ENCODE measurements around the gene MAP3K2. TPM values are rescaled to one million over a fixed set of nuclear protein-coding genes. Genes with fewer than 3 reads are reported as not detected.
"Not testable (repeated sequence)": the region's sequence is repeated elsewhere in the genome, so short reads cannot be mapped to it uniquely, and the experiment has no call there.

Gene MAP3K2
- total RNA-seq, 1 experiment from 2014 or later, result 26.4 TPM

- DNase-seq (ENCODE audit: low read depth, low spot score), result no peak
- in situ Hi-C loops (cut with HindIII; ENCODE audit: low pct_unique_long_range_greater_than_20kb, low sequenced_read_pairs), result no loop called here
These were observed 17.8 kb downstream of the MAP3K2 start for GRCh38 chr2:127370010-127370409.

DNA sequence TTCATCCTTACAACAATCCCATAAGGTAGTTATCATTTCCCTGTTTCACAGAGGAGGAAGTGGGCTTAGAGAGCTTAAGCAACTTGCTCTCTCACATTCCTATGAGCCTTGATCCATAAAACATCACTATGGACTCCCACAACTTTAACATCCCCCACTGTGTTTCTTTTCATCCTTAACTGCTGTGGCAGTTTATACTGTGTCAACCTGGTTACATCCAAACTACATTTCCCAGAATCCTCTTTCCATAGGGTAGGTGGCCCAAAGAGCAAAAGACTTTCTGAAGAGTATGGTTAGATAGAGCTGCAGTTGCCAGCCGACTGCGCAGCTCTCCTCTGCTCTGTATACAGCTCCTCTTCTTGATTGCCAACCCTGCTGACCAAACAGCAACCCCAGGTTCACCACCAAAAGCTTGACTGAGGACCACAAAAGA, 22.5 kb downstream of the MAP3K2 start:
- in situ Hi-C loops (cut with HindIII; ENCODE audit: low pct_unique_long_range_greater_than_20kb, low sequenced_read_pairs), result no loop called here

DNA sequence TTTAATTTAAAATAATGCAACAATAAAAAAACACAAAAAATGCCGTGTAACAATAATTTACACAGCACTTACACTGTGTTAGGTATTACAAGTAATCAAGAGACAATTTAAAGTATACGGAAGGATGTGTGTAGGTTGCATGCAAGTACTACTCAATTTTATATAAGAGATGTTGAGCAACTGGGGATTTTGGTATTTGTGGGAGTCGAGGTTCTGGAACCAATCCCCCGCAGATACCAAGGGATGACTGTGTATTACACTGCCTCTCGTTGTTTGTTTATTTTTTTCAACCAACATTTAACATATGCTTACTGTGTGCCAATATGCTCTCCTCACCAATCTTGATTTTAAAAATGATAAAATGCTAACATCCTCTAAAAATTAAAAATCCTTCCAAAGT, 24.8 kb downstream of the MAP3K2 start:
- in situ Hi-C loops (cut with HindIII; ENCODE audit: low pct_unique_long_range_greater_than_20kb, low sequenced_read_pairs), result no loop called here
- no peak for DNase-seq (ENCODE audit: low read depth, low spot score)

More for the DNA sequence above, 22.5 kb downstream of the MAP3K2 start:
- no peak for DNase-seq (ENCODE audit: low read depth, low spot score)

DNA sequence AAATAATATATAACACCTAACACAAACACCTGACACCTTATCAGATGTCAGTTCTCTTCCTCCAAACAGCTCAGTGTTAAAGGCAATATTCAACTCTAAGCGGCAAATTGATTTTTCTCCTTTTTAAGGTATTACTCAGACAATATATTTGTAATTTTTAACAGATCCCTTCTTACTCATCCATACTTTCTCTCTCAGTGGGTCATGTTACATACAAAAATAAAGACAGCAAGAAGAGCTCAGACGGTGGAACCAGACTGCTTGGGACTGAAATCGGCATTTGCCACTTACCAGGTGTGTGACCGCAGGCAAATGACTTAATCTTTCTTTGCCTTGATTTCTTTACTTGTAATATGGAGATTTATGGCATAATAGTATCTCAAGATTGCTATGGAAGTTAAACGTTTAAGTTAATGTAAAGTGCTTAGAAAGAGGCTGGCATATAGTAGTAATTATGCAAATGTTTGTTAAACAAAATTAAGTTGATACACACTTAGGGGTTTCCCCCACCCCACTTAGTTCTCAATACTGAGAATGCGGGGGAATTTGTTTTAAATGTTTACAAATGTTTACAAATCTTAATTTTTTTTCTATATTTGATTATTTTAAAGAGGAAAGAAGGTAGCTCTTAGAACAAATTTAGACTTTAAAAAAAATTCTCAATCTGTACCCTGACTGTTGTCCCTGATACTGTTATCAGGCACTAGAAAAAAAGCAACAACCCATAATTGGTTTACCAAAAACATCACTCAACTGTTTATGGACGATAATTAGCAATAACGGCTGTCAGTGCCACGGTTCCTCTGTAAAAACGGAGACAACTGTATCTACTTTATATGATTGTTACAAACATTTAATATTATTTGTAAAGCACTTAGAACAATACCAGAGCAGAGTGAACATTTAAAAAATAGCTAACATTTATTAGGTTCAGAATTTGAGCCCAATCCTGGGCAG, 25.6 kb downstream of the MAP3K2 start:
- no peak for DNase-seq (ENCODE audit: low read depth, low spot score)

DNA sequence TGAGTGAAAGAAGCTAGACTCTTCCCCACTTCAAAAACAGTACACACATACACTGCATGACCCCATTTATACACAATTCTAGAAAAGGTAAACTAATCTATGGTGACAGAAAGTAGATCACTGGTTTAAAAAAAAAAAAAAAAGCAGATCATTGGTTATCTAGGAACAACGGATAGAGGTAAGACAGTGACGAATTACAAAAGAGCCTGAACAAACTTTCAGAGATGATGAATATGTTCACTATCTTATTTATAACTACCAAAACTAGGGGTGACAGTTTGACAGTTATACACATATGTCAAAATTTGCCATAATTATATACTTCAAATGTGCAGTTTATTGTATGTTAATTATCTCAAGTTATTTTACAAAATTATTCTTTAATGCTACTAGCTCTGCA, 27.5 kb downstream of the MAP3K2 start:
- in situ Hi-C loops (cut with HindIII; ENCODE audit: low pct_unique_long_range_greater_than_20kb, low sequenced_read_pairs), result no loop called here
- DNase-seq (ENCODE audit: low read depth, low spot score), result no peak

More for the DNA sequence above, 25.6 kb downstream of the MAP3K2 start:
- in situ Hi-C loops (cut with HindIII; ENCODE audit: low pct_unique_long_range_greater_than_20kb, low sequenced_read_pairs), result no loop called here

GRCh38 chr2:127359520-127359919, 28.3 kb downstream of the MAP3K2 start:
- in situ Hi-C loops (cut with HindIII; ENCODE audit: low pct_unique_long_range_greater_than_20kb, low sequenced_read_pairs), result no loop called here
- no peak for DNase-seq (ENCODE audit: low read depth, low spot score)

DNA sequence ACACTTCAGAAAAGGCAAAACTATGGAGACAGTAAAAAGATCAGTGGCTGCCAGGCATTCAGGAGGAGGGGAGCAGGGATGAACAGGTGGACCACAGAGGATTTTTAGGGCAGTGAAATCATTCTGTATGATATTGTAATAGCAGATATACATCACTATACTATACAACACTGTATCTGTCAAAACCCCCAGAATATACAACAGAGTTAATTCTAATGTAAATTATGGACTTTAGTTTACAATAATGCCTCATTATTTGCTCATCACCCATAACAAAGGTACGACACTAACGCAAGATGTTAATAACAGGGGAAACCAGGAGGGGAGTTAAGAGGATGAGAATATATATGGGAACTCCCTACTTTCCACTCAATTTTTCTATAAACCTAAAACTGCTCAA, 28.8 kb downstream of the MAP3K2 start:
- no peak for DNase-seq (ENCODE audit: low read depth, low spot score)
- in situ Hi-C loops (cut with HindIII; ENCODE audit: low pct_unique_long_range_greater_than_20kb, low sequenced_read_pairs), result no loop called here

GRCh38 chr2:127358044-127358443, 29.7 kb downstream of the MAP3K2 start:
- in situ Hi-C loops (cut with HindIII; ENCODE audit: low pct_unique_long_range_greater_than_20kb, low sequenced_read_pairs), result no loop called here
- no peak for DNase-seq (ENCODE audit: low read depth, low spot score)

GRCh38 chr2:127357591-127357990, 30.2 kb downstream of the MAP3K2 start:
- in situ Hi-C loops (cut with HindIII; ENCODE audit: low pct_unique_long_range_greater_than_20kb, low sequenced_read_pairs), result no loop called here
- DNase-seq (ENCODE audit: low read depth, low spot score), result no peak

DNA sequence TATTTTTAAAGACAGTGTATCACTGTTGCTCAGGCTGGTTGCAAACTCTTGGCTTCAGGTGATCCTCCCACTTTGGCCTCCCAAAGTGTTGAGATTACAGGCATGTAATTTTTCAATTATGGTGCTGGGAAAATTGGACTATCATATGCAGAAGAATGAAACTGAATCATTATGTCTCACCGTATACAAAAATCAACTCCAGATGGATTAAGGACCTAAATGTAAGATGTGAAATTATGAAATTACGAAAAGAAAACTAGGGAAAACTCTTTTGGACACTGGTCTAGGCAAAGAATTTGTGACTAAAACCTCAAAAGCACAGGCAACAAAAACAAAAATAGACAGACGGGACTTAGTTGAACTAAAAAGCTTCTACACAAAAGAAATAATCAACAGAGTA, 31.2 kb downstream of the MAP3K2 start:
- in situ Hi-C loops (cut with HindIII; ENCODE audit: low pct_unique_long_range_greater_than_20kb, low sequenced_read_pairs), result no loop called here
- DNase-seq (ENCODE audit: low read depth, low spot score), result no peak

GRCh38 chr2:127355407-127356008, 32.3 kb downstream of the MAP3K2 start:
- DNase-seq (ENCODE audit: low read depth, low spot score), result peak; percentile 47
- in situ Hi-C loops (cut with HindIII; ENCODE audit: low pct_unique_long_range_greater_than_20kb, low sequenced_read_pairs), result no loop called here

DNA sequence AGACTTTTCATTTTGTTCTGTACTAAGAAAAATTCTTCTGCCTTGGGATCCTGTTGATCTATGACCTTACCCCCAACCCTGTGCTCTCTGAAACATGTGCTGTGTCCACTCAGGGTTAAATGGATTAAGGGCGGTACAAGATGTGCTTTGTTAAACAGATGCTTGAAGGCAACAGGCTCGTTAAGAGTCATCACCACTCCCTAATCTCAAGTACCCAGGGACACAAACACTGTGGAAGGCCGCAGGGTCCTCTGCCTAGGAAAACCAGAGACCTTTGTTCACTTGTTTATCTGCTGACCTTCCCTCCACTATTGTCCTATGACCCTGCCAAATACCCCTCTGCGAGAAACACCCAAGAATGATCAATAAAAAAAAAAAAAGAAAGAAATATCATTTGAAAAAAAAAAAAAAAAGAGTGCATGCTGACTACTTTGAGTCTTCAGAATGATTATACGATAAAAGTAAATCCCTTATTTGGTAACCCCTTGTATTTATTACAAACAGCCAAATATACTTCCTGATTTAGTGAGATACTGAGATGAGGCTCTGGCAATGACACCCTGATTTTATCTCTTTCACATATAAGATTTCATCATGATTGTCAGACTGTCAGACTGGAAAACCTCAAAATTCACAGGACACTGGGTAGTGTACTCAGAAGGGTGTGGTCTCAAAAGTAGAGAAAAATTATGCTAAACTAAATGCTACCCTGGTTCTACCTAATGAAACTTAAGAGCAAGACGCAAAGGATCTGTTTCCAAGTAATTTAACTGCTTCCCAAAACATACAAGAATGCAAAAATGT, 33.7 kb downstream of the MAP3K2 start:
- DNase-seq (ENCODE audit: low read depth, low spot score); in situ Hi-C loops (cut with HindIII; ENCODE audit: low pct_unique_long_range_greater_than_20kb, low sequenced_read_pairs): not testable (repeated sequence)

DNA sequence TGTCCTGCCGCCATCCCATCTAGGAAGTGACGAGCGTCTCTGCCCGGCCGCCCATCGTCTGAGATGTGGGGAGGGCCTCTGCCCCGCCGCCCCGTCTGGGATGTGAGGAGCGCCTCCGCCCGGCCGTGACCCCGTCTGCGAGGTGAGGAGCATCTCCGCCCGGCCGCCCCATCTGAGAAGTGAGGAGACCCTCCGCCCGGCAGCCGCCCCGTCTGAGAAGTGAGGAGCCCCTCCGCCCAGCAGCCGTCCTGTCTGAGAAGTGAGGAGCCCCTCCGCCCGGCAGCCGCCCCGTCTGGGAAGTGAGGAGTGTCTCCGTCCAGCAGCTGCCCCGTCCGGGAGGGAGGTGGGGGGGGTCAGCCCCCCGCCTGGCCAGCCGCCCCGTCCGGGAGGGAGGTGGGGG, 34.6 kb downstream of the MAP3K2 start:
- DNase-seq (ENCODE audit: low read depth, low spot score); in situ Hi-C loops (cut with HindIII; ENCODE audit: low pct_unique_long_range_greater_than_20kb, low sequenced_read_pairs): not testable (repeated sequence)

- in situ Hi-C loops (cut with HindIII; ENCODE audit: low pct_unique_long_range_greater_than_20kb, low sequenced_read_pairs), result no loop called here
These were observed 36.2 kb downstream of the MAP3K2 start for GRCh38 chr2:127351603-127352002.

GRCh38 chr2:127348426-127349000, 39.3 kb downstream of the MAP3K2 start:
- in situ Hi-C loops (cut with HindIII; ENCODE audit: low pct_unique_long_range_greater_than_20kb, low sequenced_read_pairs), result no loop called here
- no peak for DNase-seq (ENCODE audit: low read depth, low spot score)

More at GRCh38 chr2:127351603-127352002, 36.2 kb downstream of the MAP3K2 start:
- no peak for DNase-seq (ENCODE audit: low read depth, low spot score)

DNA sequence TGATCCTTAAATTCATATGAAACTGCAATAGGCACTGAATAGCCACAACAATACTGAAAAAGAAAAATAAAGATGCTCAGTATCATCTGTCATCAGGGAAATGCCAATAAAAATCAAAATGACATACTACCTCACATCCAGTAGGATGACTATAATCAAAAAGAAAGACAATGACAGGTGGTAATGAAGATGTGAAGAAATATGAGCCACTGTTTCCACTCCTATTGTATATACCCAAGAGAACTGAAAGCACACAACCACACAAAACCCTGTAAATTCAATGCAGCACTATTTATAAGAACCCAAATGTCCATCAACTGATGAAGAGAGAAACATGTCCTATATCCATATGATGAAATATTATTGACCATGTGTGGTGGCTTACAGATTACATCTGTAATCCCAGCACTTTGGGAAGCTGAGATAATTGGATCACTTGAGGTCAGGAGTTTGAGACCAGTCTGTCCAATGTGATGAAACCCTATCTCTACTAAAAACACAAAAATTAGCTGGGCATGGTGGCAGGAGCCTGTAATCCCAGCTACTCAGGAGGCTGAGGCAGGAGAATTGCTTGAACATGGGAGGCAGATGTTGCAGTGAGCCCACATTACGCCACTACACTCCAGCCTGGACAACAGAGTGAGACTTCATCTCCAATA, 39.9 kb downstream of the MAP3K2 start:
- no peak for DNase-seq (ENCODE audit: low read depth, low spot score)
- in situ Hi-C loops (cut with HindIII; ENCODE audit: low pct_unique_long_range_greater_than_20kb, low sequenced_read_pairs), result no loop called here

GRCh38 chr2:127347015-127347414, 40.8 kb downstream of the MAP3K2 start:
- in situ Hi-C loops (cut with HindIII; ENCODE audit: low pct_unique_long_range_greater_than_20kb, low sequenced_read_pairs), result no loop called here
- no peak for DNase-seq (ENCODE audit: low read depth, low spot score)
